Inferior parietal cortex (tissue), 1 donor: Measurements from ENCODE around the gene DNAAF9.

ENCODE experiments used
- DNase-seq: peaks from one replicate; pipeline ENCODE4 v3.0.0-alpha.2; 2016; ENCODE audit errors: extremely low spot score

DNAAF9 gene

GRCh38 chr20:3377644-3378043 lies 29.8 kb downstream of the DNAAF9 start:
- no peak for DNase-seq

GRCh38 chr20:3374296-3374695 lies 33.2 kb downstream of the DNAAF9 start:
- no peak for DNase-seq

GRCh38 chr20:3371754-3372153 lies 35.7 kb downstream of the DNAAF9 start:
- DNase-seq = no peak

- no peak for DNase-seq
These were observed 40.4 kb downstream of the DNAAF9 start for GRCh38 chr20:3367089-3367488.

- DNase-seq = no peak
These were observed 43.0 kb downstream of the DNAAF9 start for GRCh38 chr20:3364323-3365013.

- no peak for DNase-seq
These were observed 46.7 kb downstream of the DNAAF9 start for GRCh38 chr20:3360752-3361151.

GRCh38 chr20:3358676-3359340 lies 48.7 kb downstream of the DNAAF9 start:
- no peak for DNase-seq
